Psoas muscle (tissue), 8 donors: ENCODE measurements around the gene MRPL42. TPM values are rescaled to one million over a fixed set of nuclear protein-coding genes. Genes with fewer than 3 reads are reported as not detected.
A peak's percentile ranks its signal among the peaks of the same experiment; 100 is the strongest.

Experiments
- ATAC-seq, 4 donors: fragments of 200-7000 bp; cut with Tn5 transposase; one replicate each; pipeline ENCODE4 v1.9.1; 2020; ENCODE audit warnings: moderate library complexity in 3 of 4, mild to moderate bottlenecking in 2 of 4
- DNase-seq, 2 donors: peaks; one replicate each; pipeline ENCODE4 v3.0.0-alpha.2; 2020
- H3K27ac ChIP-seq: fragments of 200-600 bp; one replicate; pipeline ENCODE4 v1.8.0; 2022
- H3K27me3 ChIP-seq, 3 donors: fragments of 200-600 bp in 1 of 3; one replicate each; pipeline versions ENCODE4 v1.6.1 to v1.8.0; 2013 to 2022; ENCODE audit warnings: low read length in 2 of 3, mild to moderate bottlenecking in 2 of 3, moderate library complexity in 1 of 3; ENCODE audit not compliant: insufficient read depth in 3 of 3
- H3K36me3 ChIP-seq, 2 donors: fragments of 200-600 bp in 1 of 2; one replicate each; pipeline versions ENCODE4 v1.6.1 to v1.8.0; 2013 to 2022; ENCODE audit warnings: low read depth in 1 of 2, mild to moderate bottlenecking in 1 of 2, moderate library complexity in 1 of 2; ENCODE audit not compliant: insufficient read depth in 1 of 2
- H3K4me1 ChIP-seq: fragments of 200-600 bp; one replicate; pipeline ENCODE4 v1.8.0; 2022
- H3K4me3 ChIP-seq: fragments of 200-600 bp; one replicate; pipeline ENCODE4 v1.8.0; 2022; ENCODE audit warnings: mild to moderate bottlenecking
- H3K9me3 ChIP-seq: fragments of 200-600 bp; one replicate; pipeline ENCODE4 v1.8.0; 2022
- WGBS, 3 donors: extraction: QIAGEN DNeasy Blood & Tissue Kit; methylation state at CpG; one replicate each; pipeline versions ENCODE4 v1.1.6 to v1.1.7; 2013; 5-methylcytosine and 5-hydroxymethylcytosine counted together
- intact Hi-C, 2 donors: fragments of 100-400 bp; cut with DNase I; formaldehyde crosslinking; loops; one replicate each; pipeline versions ENCODE4 v1.11.0 to v1.14.2; 2022
- polyA plus RNA-seq, 3 donors: library from polyadenylated mRNA; stranded (reverse); fragments of 200-250 nt; gene quantifications; one replicate each; pipeline ENCODE4 v1.2.3, GENCODE V29; 2013
- total RNA-seq, 4 donors: library from RNA; stranded (reverse); fragmentation: NEBNext Ultra II Directional in 2 of 4; extraction: Animal tissue kit (Norgen Biotek cat#: 25700) in 2 of 4; gene quantifications; one replicate each; pipeline versions ENCODE4 v1.2.1 to v1.2.4, GENCODE V29; 2021 to 2023
- TF ChIP-seq, protein P1 (sequence below): fragments of 200-600 bp; IDR thresholded peaks from one replicate; pipeline ENCODE4 v1.8.0; 2022; ENCODE audit warnings: antibody characterized with exemption
- donor health status: healthy with polysubstance abuse.
- donor health status: DM: no; HTN: no; CAD: no; lungs with moderate emphysema.
- donor health status: Bipolar disorder and iron deficiency.
- donor health status: healthy.
- donor health status: DM: yes; HTN: yes; CAD: no.
- donor health status: DM: no; HTN: no; CAD: no.
- donor health status: DM: no; HTN: no; CAD: no.
- donor health status: DM: yes; HTN: yes; CAD: no.

Gene MRPL42
- total and polyA plus RNA-seq, 7 donors = 22.7 to 48.3 (median 27.5) TPM

DNA sequence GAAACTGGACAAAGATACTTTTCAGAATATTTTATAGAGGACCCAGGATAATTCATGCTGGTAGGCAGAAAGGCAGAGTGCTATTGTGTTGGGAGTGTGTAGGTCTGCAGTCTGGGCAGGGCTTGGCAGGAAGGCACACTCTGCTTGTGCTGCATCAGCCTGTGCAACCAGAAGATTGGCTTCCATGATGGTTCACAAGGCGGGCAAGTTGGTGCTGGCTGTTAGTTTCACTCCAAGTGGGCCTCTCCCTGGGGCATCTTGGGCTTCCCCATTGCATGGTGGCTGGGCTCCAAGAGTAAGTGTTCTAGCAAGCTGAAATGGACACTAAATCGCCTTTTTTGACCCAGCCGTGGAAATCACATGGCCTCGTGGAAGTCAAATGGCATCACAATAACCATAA, 23.7 kb upstream of the MRPL42 start:
- DNase-seq (no peak), ATAC-seq (no peak)
- no peaks in the 10 kb centered on the region for H3K36me3 ChIP-seq
- H3K4me3 ChIP-seq = no peak overlapping the region
- H3K9me3 ChIP-seq = no peaks in the 10 kb centered on the region
- WGBS, 3 donors = 88 to 92% (median 89%) methylated on average over 4 of the region's 4 CpGs
- H3K4me1 ChIP-seq = peaks cover 29% of the 10 kb centered on the region
- TF ChIP-seq, protein P1, sequence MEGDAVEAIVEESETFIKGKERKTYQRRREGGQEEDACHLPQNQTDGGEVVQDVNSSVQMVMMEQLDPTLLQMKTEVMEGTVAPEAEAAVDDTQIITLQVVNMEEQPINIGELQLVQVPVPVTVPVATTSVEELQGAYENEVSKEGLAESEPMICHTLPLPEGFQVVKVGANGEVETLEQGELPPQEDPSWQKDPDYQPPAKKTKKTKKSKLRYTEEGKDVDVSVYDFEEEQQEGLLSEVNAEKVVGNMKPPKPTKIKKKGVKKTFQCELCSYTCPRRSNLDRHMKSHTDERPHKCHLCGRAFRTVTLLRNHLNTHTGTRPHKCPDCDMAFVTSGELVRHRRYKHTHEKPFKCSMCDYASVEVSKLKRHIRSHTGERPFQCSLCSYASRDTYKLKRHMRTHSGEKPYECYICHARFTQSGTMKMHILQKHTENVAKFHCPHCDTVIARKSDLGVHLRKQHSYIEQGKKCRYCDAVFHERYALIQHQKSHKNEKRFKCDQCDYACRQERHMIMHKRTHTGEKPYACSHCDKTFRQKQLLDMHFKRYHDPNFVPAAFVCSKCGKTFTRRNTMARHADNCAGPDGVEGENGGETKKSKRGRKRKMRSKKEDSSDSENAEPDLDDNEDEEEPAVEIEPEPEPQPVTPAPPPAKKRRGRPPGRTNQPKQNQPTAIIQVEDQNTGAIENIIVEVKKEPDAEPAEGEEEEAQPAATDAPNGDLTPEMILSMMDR = no peak
- H3K27me3 ChIP-seq = no peaks in the 10 kb centered on the region
- no peak overlapping the region for H3K27ac ChIP-seq
- intact Hi-C loops = no loop called here

DNA sequence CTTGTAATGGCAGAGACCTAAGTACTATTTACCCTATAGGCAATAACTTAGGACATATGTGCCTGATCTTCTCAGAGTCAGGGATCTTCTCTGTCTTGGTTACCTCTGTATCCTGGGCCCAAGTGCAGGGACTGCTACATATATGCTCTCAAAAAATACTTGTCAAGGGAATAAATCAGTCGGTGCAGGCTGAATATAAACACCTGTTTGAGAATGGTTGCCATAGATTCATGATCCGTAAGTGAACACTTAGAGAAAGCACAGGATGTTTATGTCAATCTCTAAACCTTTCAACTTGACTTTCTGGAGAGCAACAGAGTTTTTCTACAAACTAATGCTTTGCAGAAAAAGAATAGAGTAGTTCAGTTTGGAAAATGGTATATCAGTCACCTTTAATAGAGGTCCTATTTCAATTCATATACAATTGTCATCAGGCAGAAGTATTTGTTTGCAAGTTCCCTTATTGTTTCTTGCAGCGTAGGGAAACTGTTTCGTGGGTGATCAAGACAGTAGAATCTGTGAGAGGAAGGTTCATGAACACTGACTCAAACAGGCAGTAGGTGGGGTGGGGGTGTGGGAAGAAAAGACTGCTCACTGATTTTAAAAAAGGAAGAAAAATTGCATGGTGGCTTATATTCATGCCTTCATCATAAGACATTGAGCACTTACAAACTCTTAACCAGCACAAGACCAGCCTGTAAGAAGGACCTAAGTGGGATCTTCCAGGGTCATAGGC, 19.6 kb upstream of the MRPL42 start:
- Histone ChIP-seq H3K4me3 (no peak overlapping the region), H3K4me1 (peaks cover 10% of the 10 kb centered on the region), H3K27me3 (no peaks in the 10 kb centered on the region), H3K36me3 (no peaks in the 10 kb centered on the region), H3K27ac (no peak overlapping the region), H3K9me3 (no peaks in the 10 kb centered on the region)
- TF ChIP-seq, protein P1 = no peak
- no peak for ATAC-seq
- 47 to 60% (median 58%) methylated on average over 4 of the region's 4 CpGs for WGBS, 3 donors
- intact Hi-C loops = no loop called here
- no peak for DNase-seq

DNA sequence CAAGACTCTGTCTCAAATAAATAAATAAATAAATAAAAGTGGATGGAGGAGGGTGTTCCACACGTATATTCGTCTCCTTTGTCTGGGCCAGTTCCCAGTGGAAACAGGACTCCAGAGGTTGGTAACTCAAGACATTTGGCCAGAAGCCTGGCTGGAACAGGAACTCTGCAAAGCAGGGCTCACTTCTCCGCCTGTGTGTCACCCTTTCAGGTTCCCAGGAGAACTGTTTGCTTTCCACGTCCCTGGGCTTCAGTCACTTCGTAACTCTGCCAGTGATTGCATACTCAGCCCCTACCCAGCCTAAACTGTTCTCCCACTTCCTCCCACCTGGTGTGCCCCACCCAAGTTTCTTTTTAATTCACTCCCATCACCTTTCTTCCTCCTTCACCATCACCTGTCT, 18.5 kb upstream of the MRPL42 start:
- no peaks in the 10 kb centered on the region for H3K36me3 ChIP-seq
- no peaks in the 10 kb centered on the region for H3K27me3 ChIP-seq
- no peak overlapping the region for H3K27ac ChIP-seq
- no peaks in the 10 kb centered on the region for H3K9me3 ChIP-seq
- ATAC-seq (peak in 3 of 4 donors; percentile 66 to 78 (median 68)), DNase-seq (no peak)
- TF ChIP-seq, protein P1 = no peak
- 18 to 22% (median 21%) methylated on average over 5 of the region's 5 CpGs for WGBS, 3 donors
- H3K4me3 ChIP-seq = no peak overlapping the region
- peaks cover 5% of the 10 kb centered on the region for H3K4me1 ChIP-seq
- intact Hi-C loops = no loop called here

DNA sequence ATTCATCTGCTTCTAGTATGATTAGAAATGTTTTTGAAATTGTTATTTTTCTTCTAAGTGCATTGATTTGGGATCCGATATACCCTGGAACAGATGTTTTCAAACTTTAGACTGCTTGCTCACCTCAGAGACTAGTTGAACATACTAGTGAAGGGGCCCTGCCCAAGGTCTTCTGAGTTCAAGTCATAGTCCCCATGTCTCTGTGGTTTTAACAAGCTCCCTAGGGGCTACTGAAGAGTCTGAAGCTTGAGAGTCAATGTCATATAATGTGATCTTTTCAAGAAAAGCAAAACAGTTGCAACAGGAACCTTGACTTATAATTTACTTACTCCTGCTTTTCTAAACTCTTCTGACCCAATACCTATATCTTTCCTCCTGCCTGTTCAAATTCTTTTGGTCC, 18.0 kb upstream of the MRPL42 start:
- Histone ChIP-seq H3K9me3 (no peaks in the 10 kb centered on the region), H3K27me3 (no peaks in the 10 kb centered on the region), H3K4me1 (peaks cover 5% of the 10 kb centered on the region), H3K27ac (no peak overlapping the region), H3K36me3 (no peaks in the 10 kb centered on the region), H3K4me3 (no peak overlapping the region)
- intact Hi-C loops = no loop called here
- 82 to 88% (median 88%) methylated on average over 1 of the region's 1 CpG for WGBS, 3 donors
- no peak for DNase-seq
- TF ChIP-seq, protein P1 = no peak
- ATAC-seq = no peak
